Sigmoid colon (tissue), 4 donors: ENCODE results near the gene RNFT2.

Source experiments
- CTCF ChIP-seq, 4 experiments: fragments of 450-650 bp in 3 of 4; fragments of 200-600 bp in 1 of 4; IDR thresholded peaks; one replicate each; pipeline ENCODE4 v1.5.1; 2016 to 2019; ENCODE audit warnings: antibody characterized with exemption in 4 of 4, mild to moderate bottlenecking in 3 of 4, moderate library complexity in 2 of 4
- EP300 ChIP-seq, 4 donors: sonication (generic); formaldehyde crosslinking; IDR thresholded peaks; one replicate each; pipeline ENCODE4 v1.6.1; 2017; ENCODE audit warnings: antibody characterized with exemption in 4 of 4
- POLR2A ChIP-seq, 2 donors: fragments of 450-650 bp; IDR thresholded peaks; one replicate each; pipeline ENCODE4 v1.6.1; 2016; ENCODE audit warnings: antibody characterized with exemption in 2 of 2, mild to moderate bottlenecking in 2 of 2, moderate library complexity in 2 of 2
- POLR2AphosphoS5 ChIP-seq, 4 donors: sonication (generic); formaldehyde crosslinking; IDR thresholded peaks; one replicate each; pipeline ENCODE4 v1.6.1; 2017; ENCODE audit warnings: antibody characterized with exemption in 4 of 4

GRCh38 chr12:116833474-116833873, 95.4 kb downstream of the RNFT2 start:
- TF ChIP-seq CTCF (IDR thresholded peaks at IDR 0.05), result no peak
- TF ChIP-seq EP300 (IDR thresholded peaks at IDR 0.05), result no peak
- TF ChIP-seq POLR2AphosphoS5 (IDR thresholded peaks at IDR 0.05), result no peak
- TF ChIP-seq POLR2A (IDR thresholded peaks at IDR 0.05), result no peak
